Kidney (tissue), 14 donors: Measurements from ENCODE around the gene AK5. TPM values are rescaled to one million over a fixed set of nuclear protein-coding genes. Genes with fewer than 3 reads are reported as not detected.

Source experiments
- DNase-seq, 5 donors: peaks; one replicate each; pipeline ENCODE4 v3.0.0-alpha.2; 2013 to 2020
- FAIRE-seq: peaks from 2 replicates; lab custom pipeline; 2012; peaks lifted over from hg19 to GRCh38; lab: Jason Lieb, UNC
- H3K27ac ChIP-seq, 2 donors: one replicate each; pipeline ENCODE4 v1.7.0; 2013; ENCODE audit warnings: low read depth in 2 of 2, low read length in 2 of 2, inconsistent platforms in 1 of 2
- H3K27me3 ChIP-seq: one replicate; pipeline ENCODE4 v1.7.1; 2013; ENCODE audit warnings: low read length, inconsistent platforms; ENCODE audit not compliant: control insufficient read depth, insufficient read depth
- H3K36me3 ChIP-seq, 3 donors: one replicate each; pipeline versions ENCODE4 v1.7.0 to v1.7.1; 2013; ENCODE audit warnings: low read length in 3 of 3, control low read depth in 1 of 3, inconsistent platforms in 1 of 3; ENCODE audit not compliant: insufficient read depth in 3 of 3, control insufficient read depth in 2 of 3
- H3K4me1 ChIP-seq, 3 donors: one replicate each; pipeline versions ENCODE4 v1.7.0 to v1.7.1; 2013; ENCODE audit warnings: low read length in 3 of 3, inconsistent platforms in 1 of 3, low read depth in 1 of 3; ENCODE audit not compliant: control insufficient read depth in 2 of 3, insufficient read depth in 2 of 3
- H3K4me3 ChIP-seq, 3 donors: one replicate each; pipeline versions ENCODE4 v1.7.0 to v1.8.1; 2013; ENCODE audit warnings: low read length in 3 of 3, control low read depth in 1 of 3, inconsistent platforms in 1 of 3
- H3K9ac ChIP-seq, 3 donors: one replicate each; pipeline versions ENCODE4 v1.7.0 to v1.7.1; 2013; ENCODE audit warnings: low read length in 3 of 3, control low read depth in 1 of 3, inconsistent platforms in 1 of 3
- H3K9me3 ChIP-seq, 3 donors: one replicate each; pipeline versions ENCODE4 v1.7.0 to v1.7.1; 2013; ENCODE audit warnings: low read length in 3 of 3, control low read depth in 1 of 3, inconsistent platforms in 1 of 3; ENCODE audit not compliant: control insufficient read depth in 2 of 3, insufficient read depth in 1 of 3
- intact Hi-C: fragments of 100-400 bp; cut with DNase I; formaldehyde crosslinking; loops from one replicate; pipeline ENCODE4 v1.11.1; 2022
- polyA plus RNA-seq: library from polyadenylated mRNA; stranded (reverse); fragments of 350-450 nt; fragmentation: Illumina TruSeq; extraction: RNeasy Lipid Tissue Mini Kit (QIAGEN cat#74804); gene quantifications from one replicate; pipeline ENCODE4 v1.2.3, GENCODE V29; 2014; ENCODE audit warnings: low read depth, low replicate concordance; ENCODE audit not compliant: insufficient read depth
- total RNA-seq: library from RNA; stranded (reverse); fragmentation: NEBNext Ultra II Directional; extraction: Animal tissue kit (Norgen Biotek cat#: 25700); gene quantifications from one replicate; pipeline ENCODE4 v1.2.1, GENCODE V29; 2021
- TF ChIP-seq, protein P1 (sequence below): IDR thresholded peaks from 3 replicates; pipeline ENCODE4 v1.5.1; 2012; ENCODE audit warnings: mild to moderate bottlenecking, moderate library complexity, borderline replicate concordance; ENCODE audit not compliant: insufficient read depth; ENCODE audit errors: extremely low read depth
- donor health status: control.
- donor health status: control.
- donor health status: control.
- donor health status: control.
- donor health status: control.
- donor health status: DM: yes; HTN: yes; CAD: no.
- donor health status: Normal renal cell carcinoma (clear cell type).

The AK5 gene
- total and polyA plus RNA-seq, 2 donors from 2014 or later, result 1.7 to 2.5 TPM

DNA sequence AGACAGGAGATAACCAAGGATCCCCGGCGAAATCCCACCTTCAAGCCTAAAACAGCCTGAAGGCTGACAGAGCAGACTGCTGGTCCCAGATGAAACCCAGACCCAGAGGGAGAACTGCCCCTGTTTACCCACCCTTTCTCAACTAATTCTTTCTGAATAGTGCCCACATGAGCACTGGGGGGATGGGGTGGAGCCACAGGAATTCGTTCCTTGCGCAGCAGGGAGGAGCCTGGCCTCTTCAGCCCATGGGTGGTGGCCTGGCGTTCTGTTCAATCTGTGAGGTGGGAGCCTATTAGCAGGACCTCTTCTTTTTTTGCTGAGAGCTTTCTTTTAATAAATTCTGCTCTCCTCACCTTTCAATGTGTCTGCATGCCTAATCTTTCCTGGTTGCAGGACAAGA lies 6.6 kb upstream of the AK5 start:
- FAIRE-seq (no peak), DNase-seq (no peak)
- no peak overlapping the region for H3K4me3 ChIP-seq
- no peaks in the 10 kb centered on the region for H3K36me3 ChIP-seq
- no peaks in the 10 kb centered on the region for H3K9me3 ChIP-seq
- H3K4me1 ChIP-seq, result no peaks in the 10 kb centered on the region
- TF ChIP-seq, protein P1, sequence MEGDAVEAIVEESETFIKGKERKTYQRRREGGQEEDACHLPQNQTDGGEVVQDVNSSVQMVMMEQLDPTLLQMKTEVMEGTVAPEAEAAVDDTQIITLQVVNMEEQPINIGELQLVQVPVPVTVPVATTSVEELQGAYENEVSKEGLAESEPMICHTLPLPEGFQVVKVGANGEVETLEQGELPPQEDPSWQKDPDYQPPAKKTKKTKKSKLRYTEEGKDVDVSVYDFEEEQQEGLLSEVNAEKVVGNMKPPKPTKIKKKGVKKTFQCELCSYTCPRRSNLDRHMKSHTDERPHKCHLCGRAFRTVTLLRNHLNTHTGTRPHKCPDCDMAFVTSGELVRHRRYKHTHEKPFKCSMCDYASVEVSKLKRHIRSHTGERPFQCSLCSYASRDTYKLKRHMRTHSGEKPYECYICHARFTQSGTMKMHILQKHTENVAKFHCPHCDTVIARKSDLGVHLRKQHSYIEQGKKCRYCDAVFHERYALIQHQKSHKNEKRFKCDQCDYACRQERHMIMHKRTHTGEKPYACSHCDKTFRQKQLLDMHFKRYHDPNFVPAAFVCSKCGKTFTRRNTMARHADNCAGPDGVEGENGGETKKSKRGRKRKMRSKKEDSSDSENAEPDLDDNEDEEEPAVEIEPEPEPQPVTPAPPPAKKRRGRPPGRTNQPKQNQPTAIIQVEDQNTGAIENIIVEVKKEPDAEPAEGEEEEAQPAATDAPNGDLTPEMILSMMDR, result no peak
- peaks cover 2% of the 10 kb centered on the region for H3K27me3 ChIP-seq
- H3K27ac ChIP-seq, result no peak overlapping the region
- no peak overlapping the region for H3K9ac ChIP-seq
- intact Hi-C loops, result no loop called here

DNA sequence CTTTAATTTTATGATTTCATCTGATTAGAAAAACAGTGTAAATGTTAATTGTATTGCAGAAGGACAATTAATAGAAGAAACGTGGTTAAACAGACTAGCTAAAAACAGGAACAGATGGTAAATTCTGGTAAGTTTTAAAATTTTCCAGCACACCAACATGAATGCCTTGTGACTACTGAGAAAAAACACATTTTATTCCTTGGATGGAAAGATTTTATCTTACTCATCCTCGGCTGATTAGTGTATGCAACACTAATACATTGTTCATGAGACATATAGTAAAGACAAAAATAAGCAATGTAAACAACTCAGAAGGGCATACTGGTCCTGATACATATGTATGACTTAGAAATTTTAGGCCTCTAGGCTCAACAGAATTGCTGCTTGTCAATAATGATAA lies 4.9 kb upstream of the AK5 start:
- TF ChIP-seq, protein P1, result no peak
- Histone ChIP-seq H3K4me1 (peaks cover 0 to 3% (median 0%) of the 10 kb centered on the region in 3 donors), H3K9ac (no peak overlapping the region), H3K27me3 (peaks cover 2% of the 10 kb centered on the region), H3K27ac (no peak overlapping the region), H3K9me3 (no peaks in the 10 kb centered on the region), H3K4me3 (no peak overlapping the region), H3K36me3 (no peaks in the 10 kb centered on the region)
- DNase-seq (no peak), FAIRE-seq (no peak)
- intact Hi-C loops, result no loop called here

DNA sequence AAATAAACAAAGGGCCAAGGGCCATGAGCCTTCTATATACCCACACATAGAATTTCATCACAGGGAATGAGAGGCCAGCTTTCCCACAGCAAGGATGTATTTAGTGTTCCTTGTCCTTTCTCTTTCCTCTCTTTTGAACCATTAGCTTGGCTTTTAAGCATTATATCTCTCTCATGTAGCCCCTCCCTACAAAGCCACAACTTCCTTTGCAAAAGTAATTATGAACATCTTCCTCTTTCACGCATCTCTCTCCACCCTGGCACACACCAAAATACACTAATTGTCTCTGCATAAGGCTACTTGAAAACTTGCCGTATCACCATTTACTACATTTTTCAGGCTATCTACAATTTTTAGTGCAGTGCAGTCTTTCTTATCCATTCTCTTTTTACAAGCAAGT lies 1.9 kb upstream of the AK5 start:
- intact Hi-C loops, result no loop called here
- H3K9me3 ChIP-seq, result no peaks in the 10 kb centered on the region
- no peak overlapping the region for H3K27ac ChIP-seq
- peaks cover 0 to 15% (median 4%) of the 10 kb centered on the region in 3 donors for H3K4me1 ChIP-seq
- H3K36me3 ChIP-seq, result no peaks in the 10 kb centered on the region
- no peak for DNase-seq
- no peak overlapping the region for H3K9ac ChIP-seq
- no peak for FAIRE-seq
- H3K4me3 ChIP-seq, result no peak overlapping the region
- peaks cover 5% of the 10 kb centered on the region for H3K27me3 ChIP-seq
- TF ChIP-seq, protein P1, result no peak

DNA sequence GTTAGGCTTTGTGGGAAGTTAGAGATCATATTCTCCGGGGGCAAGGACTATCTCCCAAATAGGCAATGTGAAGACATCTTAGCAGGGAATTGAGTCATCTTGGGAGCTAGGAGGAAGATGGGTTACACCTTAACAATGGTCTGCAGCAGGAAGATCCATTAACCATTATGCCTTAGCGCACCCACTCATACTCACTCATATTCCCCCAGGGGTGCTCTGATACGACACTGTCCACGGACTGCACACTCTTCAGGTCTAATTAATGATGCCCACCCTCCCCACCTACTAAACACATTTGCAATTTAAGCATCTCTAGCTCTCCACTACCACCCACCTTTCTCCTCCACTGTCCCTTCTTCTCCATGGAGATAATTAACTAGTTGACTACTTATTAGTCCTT lies 857 bp upstream of the AK5 start:
- DNase-seq, result peak in 1 of 5 donors; percentile 3
- H3K4me1 ChIP-seq, result peaks cover 0 to 15% (median 4%) of the 10 kb centered on the region in 3 donors

More for the DNA sequence above, 857 bp upstream of the AK5 start:
- intact Hi-C loops, result no loop called here
- Histone ChIP-seq H3K27me3 (peaks cover 5% of the 10 kb centered on the region), H3K27ac (no peak overlapping the region), H3K36me3 (no peaks in the 10 kb centered on the region), H3K9me3 (no peaks in the 10 kb centered on the region), H3K4me3 (no peak overlapping the region), H3K9ac (no peak overlapping the region)
- FAIRE-seq, result no peak
- TF ChIP-seq, protein P1, result no peak
